ENCODE data around the gene SLC39A12. TPM values are rescaled to one million over a fixed set of nuclear protein-coding genes. Genes with fewer than 3 reads are reported as not detected.

Gene SLC39A12
- total and polyA plus RNA-seq, 2 of the 8 experiments (the other 6 are each of a cell fraction or from before 2014, with no cell fraction given), result not detected

- Histone ChIP-seq H4K20me1 (replicated peaks in 1 of 2; ENCODE audit: control insufficient read depth in 1 of 2, insufficient read depth in 2 of 2, low read length in 2 of 2) (no peaks in the 10 kb centered on the region), H2BK20ac (ENCODE audit: low read length) (no peak overlapping the region), H3K23ac (ENCODE audit: insufficient read length) (no peak overlapping the region), H2AK5ac (ENCODE audit: low read depth, low read length) (no peak overlapping the region), H2BK15ac (ENCODE audit: low read length) (no peak overlapping the region), H4K8ac (ENCODE audit: extremely low read depth, insufficient read depth, low read length) (no peak overlapping the region), H4K91ac (replicated peaks; ENCODE audit: insufficient read length, low read length) (no peak overlapping the region), H2BK5ac (ENCODE audit: low read depth, low read length) (no peak overlapping the region), H3K9me3 (ENCODE audit: insufficient read depth in 2 of 2, low read depth in 1 of 2, low read length in 1 of 2) (no peaks in the 10 kb centered on the region), H3K18ac (ENCODE audit: extremely low read depth, low read length) (no peak overlapping the region), H3K4me2 (ENCODE audit: insufficient read depth in 1 of 2, low read depth in 2 of 2, low read length in 2 of 2) (no peak overlapping the region), H2BK120ac (replicated peaks; ENCODE audit: low read depth, low read length) (no peak overlapping the region), H3K27ac (ENCODE audit: low read depth, low read length) (no peak overlapping the region), H3K14ac (ENCODE audit: insufficient read length) (no peak overlapping the region), H3K56ac (replicated peaks; ENCODE audit: insufficient read length, low read depth, low read length) (no peak overlapping the region), H3K79me1 (ENCODE audit: low read depth, low read length) (no peaks in the 10 kb centered on the region), H3K4ac (replicated peaks; ENCODE audit: insufficient read length, low read depth, low read length) (no peak overlapping the region), H4K5ac (ENCODE audit: insufficient read length, low read depth, low read length) (no peak overlapping the region), H3K4me1 (replicated peaks in 1 of 4; ENCODE audit: control insufficient read depth in 3 of 4, insufficient read depth in 4 of 4, low read length in 3 of 4) (no peaks in the 10 kb centered on the region), H2AFZ (ENCODE audit: low read length) (no peak overlapping the region), H3K4me3 (ENCODE audit: extremely low read depth in 1 of 4, insufficient read depth in 2 of 4, low read depth in 3 of 4, low read length in 4 of 4) (no peak overlapping the region), H3K23me2 (ENCODE audit: low read depth, low read length) (no peaks in the 10 kb centered on the region), H3K79me2 (ENCODE audit: control insufficient read depth in 1 of 2, insufficient read depth in 2 of 2, low read length in 2 of 2) (no peaks in the 10 kb centered on the region), H2BK12ac (ENCODE audit: low read depth, low read length) (no peak overlapping the region), H3K36me3 (ENCODE audit: control insufficient read depth in 2 of 4, insufficient read depth in 4 of 4, low read length in 3 of 4) (no peaks in the 10 kb centered on the region), H3K9ac (replicated peaks in 1 of 4; ENCODE audit: extremely low read depth in 1 of 4, low read depth in 3 of 4, low read length in 3 of 4) (no peak overlapping the region), H3K27me3 (replicated peaks in 1 of 4; ENCODE audit: control insufficient read depth in 3 of 4, extremely low read depth in 1 of 4, insufficient read depth in 3 of 4, low read length in 3 of 4) (no peaks in the 10 kb centered on the region)
- ChIA-PET CTCF (ENCODE audit: partially characterized antibody) (no interaction called here), POLR2A (ENCODE audit: partially characterized antibody) (no interaction called here)
- no peak for DNase-seq (ENCODE audit: low read depth in 1 of 2, low spot score in 2 of 2)
- 93% methylated on average over 6 of the region's 6 CpGs; no CpG with 5 or more reads in 1 of the 2 experiments for WGBS, 2 experiments (ENCODE audit: extremely low coverage in 1 of 2, insufficient coverage in 1 of 2, insufficient read length in 1 of 2, insufficient replicate concordance in 2 of 2, low coverage in 1 of 2, low lambda C conversion rate in 2 of 2, missing lambda C conversion rate in 1 of 2)
- no peak for FAIRE-seq
These were observed 38.4 kb downstream of the SLC39A12 start for GRCh38 chr10:17989908-17990767.
